ENCODE results near the gene OGFOD1.
"Not testable (repeated sequence)": the region's sequence is repeated elsewhere in the genome, so short reads cannot be mapped to it uniquely, and the experiment has no call there.

Gene OGFOD1

GRCh38 chr16:56481468-56482122, 30.2 kb downstream of the OGFOD1 start:
- no peak for FAIRE-seq

GRCh38 chr16:56482683-56483236, 31.4 kb downstream of the OGFOD1 start:
- FAIRE-seq = no peak

GRCh38 chr16:56483394-56483793, 32.0 kb downstream of the OGFOD1 start:
- no peak for FAIRE-seq

- no peak for FAIRE-seq
These were observed 36.7 kb downstream of the OGFOD1 start for GRCh38 chr16:56488035-56488434.

- FAIRE-seq = not testable (repeated sequence)
These were observed 37.5 kb downstream of the OGFOD1 start for GRCh38 chr16:56488868-56489267.

- FAIRE-seq = no peak
These were observed 40.4 kb downstream of the OGFOD1 start for GRCh38 chr16:56491657-56492261.

- FAIRE-seq = no peak
These were observed 41.8 kb downstream of the OGFOD1 start for GRCh38 chr16:56493126-56493525.

- no peak for FAIRE-seq
These were observed 42.5 kb downstream of the OGFOD1 start for GRCh38 chr16:56493815-56494214.

GRCh38 chr16:56505181-56505580, 53.8 kb downstream of the OGFOD1 start:
- FAIRE-seq = no peak

GRCh38 chr16:56506941-56507340, 55.6 kb downstream of the OGFOD1 start:
- FAIRE-seq = no peak

GRCh38 chr16:56510544-56510943, 59.2 kb downstream of the OGFOD1 start:
- FAIRE-seq = no peak

- FAIRE-seq = no peak
These were observed 60.7 kb downstream of the OGFOD1 start for GRCh38 chr16:56512025-56512424.

- no peak for FAIRE-seq
These were observed 61.7 kb downstream of the OGFOD1 start for GRCh38 chr16:56513091-56513490.

- no peak for FAIRE-seq
These were observed 62.6 kb downstream of the OGFOD1 start for GRCh38 chr16:56513972-56514371.

GRCh38 chr16:56514845-56515244, 63.5 kb downstream of the OGFOD1 start:
- no peak for FAIRE-seq

- no peak for FAIRE-seq
These were observed 64.3 kb downstream of the OGFOD1 start for GRCh38 chr16:56515665-56516064.

- FAIRE-seq = no peak
These were observed 65.9 kb downstream of the OGFOD1 start for GRCh38 chr16:56517206-56517605.

- FAIRE-seq = no peak
These were observed 67.1 kb downstream of the OGFOD1 start for GRCh38 chr16:56518425-56518824.

- no peak for FAIRE-seq
These were observed 68.3 kb downstream of the OGFOD1 start, which contains the start of gene BBS2 for GRCh38 chr16:56519459-56520250. TSS of gene BBS2 (minus strand) at chr16:56520024. CDS start at chr16:56519862, 162 bp downstream.

- FAIRE-seq = no peak
These were observed 68.9 kb downstream of the OGFOD1 start for GRCh38 chr16:56520251-56520577.

GRCh38 chr16:56525236-56525635, 73.9 kb downstream of the OGFOD1 start:
- FAIRE-seq = no peak

Data from endometrium (tissue), 2 donors.